ENCODE measurements around the gene ELF5.
A peak's percentile ranks its signal among the peaks of the same experiment; 100 is the strongest.

The ELF5 gene

DNA sequence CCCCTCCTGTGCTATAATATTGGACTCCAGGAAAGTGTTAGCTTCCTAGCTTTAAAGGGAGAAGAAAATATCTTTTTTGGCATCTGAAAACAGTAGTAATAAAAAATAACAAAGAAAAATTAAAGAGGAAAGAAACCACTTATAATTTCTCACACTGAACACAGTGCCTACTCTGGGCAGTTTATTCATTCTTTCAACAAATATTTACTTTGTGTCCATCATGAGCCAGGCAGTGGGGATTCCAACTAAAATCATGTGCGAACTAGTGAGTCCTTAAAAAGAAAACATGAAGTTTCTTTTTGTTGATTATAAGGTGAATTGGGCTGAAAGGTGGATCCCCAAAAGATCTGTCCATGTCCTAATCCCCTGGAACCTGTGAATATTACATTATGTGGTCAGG lies 16.0 kb upstream of the ELF5 start:
- H3K79me2 ChIP-seq (ENCODE audit: insufficient read depth, low read length), result no peaks in the 10 kb centered on the region
- no peak overlapping the region for H3K9ac ChIP-seq (ENCODE audit: low read depth, low read length)
- no peak overlapping the region for H3K4me3 ChIP-seq (ENCODE audit: low read depth in 1 of 2, low read length in 2 of 2)
- ATAC-seq (ENCODE audit: insufficient read depth, low read depth), result no peak
- H3K27ac ChIP-seq (ENCODE audit: low read length), result no peak overlapping the region
- DNase-seq, result no peak
- H3K9me3 ChIP-seq (ENCODE audit: insufficient read depth, low read length, severe bottlenecking), result no peaks in the 10 kb centered on the region
- H3K4me2 ChIP-seq (ENCODE audit: insufficient read depth, low read length), result no peak overlapping the region
- H3K36me3 ChIP-seq (ENCODE audit: insufficient read depth, low read length), result no peaks in the 10 kb centered on the region
- no peaks in the 10 kb centered on the region for H3K4me1 ChIP-seq (ENCODE audit: insufficient read depth, low read length)
- no peak overlapping the region for H2AFZ ChIP-seq (ENCODE audit: low read depth, low read length)
- TF ChIP-seq CTCF (IDR thresholded peaks at IDR 0.05; ENCODE audit: borderline replicate concordance, extremely low read depth, low read length, poor library complexity, severe bottlenecking) (no peak), EZH2 (IDR thresholded peaks at IDR 0.05; ENCODE audit: borderline replicate concordance, low read depth, low read length, severe bottlenecking) (no peak)
- no peaks in the 10 kb centered on the region for H4K20me1 ChIP-seq (ENCODE audit: insufficient read depth, low read length)
- H3K27me3 ChIP-seq (ENCODE audit: insufficient read depth, low read length, poor library complexity), result no peaks in the 10 kb centered on the region

DNA sequence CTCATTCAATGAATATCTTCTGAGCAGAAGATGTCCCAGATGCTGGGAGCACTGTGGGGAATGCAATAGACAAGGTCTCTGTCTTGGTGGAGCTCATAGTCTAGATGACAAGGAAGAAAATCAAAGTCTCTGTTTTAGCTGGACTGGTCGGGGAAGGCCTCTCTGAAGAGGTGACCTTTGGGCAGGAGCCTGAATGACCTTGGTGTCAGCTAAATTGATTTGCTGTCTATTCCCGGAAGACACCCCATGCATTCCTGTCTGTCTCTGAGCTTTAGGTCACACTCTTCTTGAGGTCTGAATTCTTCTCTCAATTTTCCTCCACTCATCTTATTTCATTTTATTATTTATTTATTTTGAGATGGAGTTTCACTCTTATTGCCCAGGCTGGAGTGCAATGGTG lies 14.5 kb upstream of the ELF5 start:
- ATAC-seq (ENCODE audit: insufficient read depth, low read depth) (no peak), DNase-seq (no peak)
- Histone ChIP-seq H3K27ac (ENCODE audit: low read length) (no peak overlapping the region), H3K9ac (ENCODE audit: low read depth, low read length) (no peak overlapping the region), H3K4me2 (ENCODE audit: insufficient read depth, low read length) (no peak overlapping the region), H3K79me2 (ENCODE audit: insufficient read depth, low read length) (no peaks in the 10 kb centered on the region), H3K27me3 (ENCODE audit: insufficient read depth, low read length, poor library complexity) (peaks cover 4% of the 10 kb centered on the region), H2AFZ (ENCODE audit: low read depth, low read length) (no peak overlapping the region), H3K36me3 (ENCODE audit: insufficient read depth, low read length) (no peaks in the 10 kb centered on the region), H3K4me3 (ENCODE audit: low read depth in 1 of 2, low read length in 2 of 2) (no peak overlapping the region), H3K4me1 (ENCODE audit: insufficient read depth, low read length) (no peaks in the 10 kb centered on the region), H4K20me1 (ENCODE audit: insufficient read depth, low read length) (no peaks in the 10 kb centered on the region), H3K9me3 (ENCODE audit: insufficient read depth, low read length, severe bottlenecking) (no peaks in the 10 kb centered on the region)
- TF ChIP-seq CTCF (IDR thresholded peaks at IDR 0.05; ENCODE audit: borderline replicate concordance, extremely low read depth, low read length, poor library complexity, severe bottlenecking), result no peak

DNA sequence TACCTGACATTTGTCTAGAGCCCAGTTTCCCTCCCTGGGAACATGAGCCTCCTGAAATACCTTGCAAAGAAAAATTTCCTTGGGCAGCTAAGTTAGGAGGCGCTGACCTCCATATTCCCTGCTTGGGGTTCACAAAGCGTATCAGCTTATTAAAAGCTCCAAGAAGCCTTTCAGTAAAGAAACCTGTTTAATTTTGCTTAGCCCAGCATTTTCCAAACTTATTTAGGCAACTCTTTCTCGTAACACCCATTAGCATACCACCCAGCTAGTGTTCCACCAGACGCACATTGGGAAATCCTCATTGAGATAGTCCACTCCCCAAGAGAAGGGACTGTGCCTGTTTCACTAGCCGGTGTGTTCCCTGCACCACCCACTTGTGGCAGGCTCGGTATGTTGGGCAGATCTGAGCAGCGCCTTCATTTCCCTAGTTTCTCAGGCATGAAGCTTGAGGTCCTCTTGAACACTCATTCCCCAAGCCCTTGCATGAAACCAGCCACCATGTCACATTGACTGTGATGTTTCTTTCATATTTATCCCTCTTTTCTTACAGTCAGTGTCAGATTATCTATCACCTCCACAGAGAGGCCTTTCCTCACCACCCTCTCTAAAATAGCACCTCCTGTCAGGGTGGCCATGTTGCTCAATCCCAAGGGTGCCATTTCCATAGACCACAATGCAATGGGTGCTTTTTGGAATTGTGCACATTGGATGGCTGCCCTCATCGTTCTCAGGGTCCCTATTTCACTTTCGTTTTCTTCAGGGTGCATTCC lies 12.5 kb upstream of the ELF5 start:
- Histone ChIP-seq H3K9me3 (ENCODE audit: insufficient read depth, low read length, severe bottlenecking) (no peaks in the 10 kb centered on the region), H3K27me3 (ENCODE audit: insufficient read depth, low read length, poor library complexity) (peaks cover 11% of the 10 kb centered on the region), H2AFZ (ENCODE audit: low read depth, low read length) (peak overlapping the region; percentile 31; the same call in 1 of the 2 replicates), H3K4me1 (ENCODE audit: insufficient read depth, low read length) (no peaks in the 10 kb centered on the region), H3K27ac (ENCODE audit: low read length) (no peak overlapping the region), H3K4me2 (ENCODE audit: insufficient read depth, low read length) (peak overlapping the region; percentile 29; the same call in 1 of the 2 replicates), H3K79me2 (ENCODE audit: insufficient read depth, low read length) (no peaks in the 10 kb centered on the region), H4K20me1 (ENCODE audit: insufficient read depth, low read length) (no peaks in the 10 kb centered on the region), H3K4me3 (ENCODE audit: low read depth in 1 of 2, low read length in 2 of 2) (no peak overlapping the region), H3K9ac (ENCODE audit: low read depth, low read length) (no peak overlapping the region), H3K36me3 (ENCODE audit: insufficient read depth, low read length) (no peaks in the 10 kb centered on the region)
- DNase-seq (no peak), ATAC-seq (ENCODE audit: insufficient read depth, low read depth) (0 out of 3 replicates have a peak, but pooled peaks have one; percentile 42)
- TF ChIP-seq CTCF (IDR thresholded peaks at IDR 0.05; ENCODE audit: borderline replicate concordance, extremely low read depth, low read length, poor library complexity, severe bottlenecking) (no peak), EZH2 (IDR thresholded peaks at IDR 0.05; ENCODE audit: borderline replicate concordance, low read depth, low read length, severe bottlenecking) (no peak)
